Activated naive CD4-positive, alpha-beta T cell treated with anti-CD3 and anti-CD28 coated beads, Interleukin-2, amount 50 U/mL, for 72 hours (primary cell): ENCODE measurements around the gene CLDN6. TPM values are rescaled to one million over a fixed set of nuclear protein-coding genes. Genes with fewer than 3 reads are reported as not detected.
"Not testable (repeated sequence)": the region's sequence is repeated elsewhere in the genome, so short reads cannot be mapped to it uniquely, and the experiment has no call there.

Experiments used
- ATAC-seq, 2 donors: fragments of 150-1000 bp; cut with Tn5 transposase; 2 replicates each; pipeline ENCODE4 v1.10.0; 2021; ENCODE audit warnings: mild to moderate bottlenecking in 2 of 2, moderate library complexity in 2 of 2
- DNase-seq, 2 donors: peaks; one replicate each; pipeline ENCODE4 v3.0.0; 2021 to 2022; ENCODE audit warnings: low spot score in 2 of 2
- H3K27ac Mint-ChIP-seq, 2 donors: one replicate each; pipeline ENCODE4 v1.8.0; 2022; ENCODE audit warnings: mild to moderate bottlenecking in 2 of 2, mixed read lengths in 2 of 2
- H3K36me3 Mint-ChIP-seq, 2 donors: one replicate each; pipeline ENCODE4 v1.8.0; 2022; ENCODE audit warnings: mixed read lengths in 2 of 2
- H3K9me3 Mint-ChIP-seq, 2 donors: one replicate each; pipeline ENCODE4 v1.8.0; 2022; ENCODE audit warnings: mixed read lengths in 2 of 2
- total RNA-seq, 2 donors: library from RNA; stranded (reverse); gene quantifications; one replicate each; pipeline ENCODE4 v1.2.3, GENCODE V29; 2022

Gene CLDN6
- total RNA-seq, 2 donors from 2014 or later: not detected

DNA sequence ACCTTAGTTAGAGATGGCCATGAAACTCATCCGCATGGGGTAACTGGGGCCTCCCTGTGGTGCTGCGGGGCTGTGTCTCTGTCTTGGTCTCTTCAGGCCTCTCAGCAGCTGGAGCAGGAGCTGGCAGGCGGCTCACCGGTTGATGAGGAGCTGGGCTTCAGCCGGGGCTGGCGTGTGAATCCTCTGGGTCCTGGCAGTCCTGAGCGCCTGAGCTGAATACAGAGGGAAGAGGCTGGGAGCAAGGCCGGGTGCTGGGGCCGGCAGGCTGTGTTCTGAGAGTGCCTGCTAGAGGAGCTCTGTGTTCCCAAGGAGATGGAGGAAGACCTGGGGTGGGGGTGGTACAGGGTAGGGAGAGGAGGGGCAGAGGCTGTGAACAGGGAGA lies 37.7 kb upstream of the CLDN6 start:
- H3K9me3 Mint-ChIP-seq, ATAC-seq, DNase-seq: not testable (repeated sequence)
- peak overlapping the region; percentile 60 to 61 for H3K27ac Mint-ChIP-seq
- H3K36me3 Mint-ChIP-seq: peaks cover 0 to 12% of the 10 kb centered on the region in 2 donors

DNA sequence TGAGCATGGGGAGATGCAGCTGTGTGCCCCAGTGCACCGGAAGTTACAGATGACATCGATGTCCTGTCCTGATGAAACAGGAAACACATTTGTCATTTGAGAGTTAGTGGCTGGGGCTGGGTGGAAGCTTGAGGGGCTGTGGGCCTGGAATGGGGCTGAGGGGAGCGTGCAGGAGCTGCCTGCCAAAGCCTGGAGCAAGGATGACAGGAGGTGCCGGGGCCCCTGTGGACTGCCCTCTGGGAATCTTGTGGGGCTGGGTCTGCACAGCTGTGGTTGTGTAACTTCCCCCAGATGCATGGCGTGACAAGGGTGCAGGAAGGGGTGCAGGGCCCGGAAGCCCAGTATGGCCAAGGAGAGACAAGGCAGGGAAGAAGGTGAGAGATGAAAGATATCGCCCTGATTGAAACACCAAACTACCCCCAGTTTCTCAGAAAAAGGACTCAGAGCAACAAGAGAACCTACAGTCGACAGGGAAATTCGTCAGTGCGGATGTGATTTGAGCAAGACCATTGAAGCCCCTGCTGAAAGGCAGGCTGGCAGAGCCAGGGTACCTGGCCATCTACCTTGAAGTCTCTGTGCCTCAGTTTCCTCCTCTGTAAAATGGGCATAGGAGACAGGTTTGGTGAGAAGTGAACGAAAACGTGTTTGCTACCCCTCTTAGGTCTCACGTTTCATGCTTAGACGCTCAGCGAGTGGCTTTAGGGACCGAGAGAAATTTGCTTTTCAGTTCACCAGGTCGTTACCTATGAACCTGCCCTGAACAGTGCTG lies 37.2 kb upstream of the CLDN6 start:
- Mint-ChIP-seq H3K27ac (peak overlapping the region; percentile 61 to 73), H3K9me3 (no peaks in the 10 kb centered on the region), H3K36me3 (peaks cover 0 to 12% of the 10 kb centered on the region in 2 donors)
- no peak for ATAC-seq
- DNase-seq: no peak

DNA sequence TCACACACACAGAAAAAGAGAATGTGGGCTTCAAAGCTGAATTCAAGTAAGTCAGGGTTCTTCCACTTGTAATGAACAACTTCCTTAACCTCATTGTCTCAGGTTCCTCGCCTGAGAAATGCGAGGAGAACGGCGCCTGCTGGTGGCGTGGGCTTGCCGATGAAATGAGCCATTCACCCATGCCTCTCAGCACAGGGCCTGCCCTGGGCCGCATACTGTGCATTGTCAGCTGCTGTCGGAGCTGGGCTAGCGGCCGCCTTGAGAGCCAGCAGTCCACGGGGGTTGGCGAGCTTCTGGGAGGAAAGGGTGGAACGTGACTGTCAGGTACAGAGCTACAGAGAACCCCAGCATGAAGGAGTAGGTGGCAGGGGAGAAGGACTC lies 35.3 kb upstream of the CLDN6 start:
- Mint-ChIP-seq H3K27ac (peak overlapping the region in 1 of 2 donors; percentile 8), H3K36me3 (peaks cover 0 to 12% of the 10 kb centered on the region in 2 donors)
- H3K9me3 Mint-ChIP-seq, DNase-seq: not testable (repeated sequence)
- peak; percentile 9 to 24 for ATAC-seq

DNA sequence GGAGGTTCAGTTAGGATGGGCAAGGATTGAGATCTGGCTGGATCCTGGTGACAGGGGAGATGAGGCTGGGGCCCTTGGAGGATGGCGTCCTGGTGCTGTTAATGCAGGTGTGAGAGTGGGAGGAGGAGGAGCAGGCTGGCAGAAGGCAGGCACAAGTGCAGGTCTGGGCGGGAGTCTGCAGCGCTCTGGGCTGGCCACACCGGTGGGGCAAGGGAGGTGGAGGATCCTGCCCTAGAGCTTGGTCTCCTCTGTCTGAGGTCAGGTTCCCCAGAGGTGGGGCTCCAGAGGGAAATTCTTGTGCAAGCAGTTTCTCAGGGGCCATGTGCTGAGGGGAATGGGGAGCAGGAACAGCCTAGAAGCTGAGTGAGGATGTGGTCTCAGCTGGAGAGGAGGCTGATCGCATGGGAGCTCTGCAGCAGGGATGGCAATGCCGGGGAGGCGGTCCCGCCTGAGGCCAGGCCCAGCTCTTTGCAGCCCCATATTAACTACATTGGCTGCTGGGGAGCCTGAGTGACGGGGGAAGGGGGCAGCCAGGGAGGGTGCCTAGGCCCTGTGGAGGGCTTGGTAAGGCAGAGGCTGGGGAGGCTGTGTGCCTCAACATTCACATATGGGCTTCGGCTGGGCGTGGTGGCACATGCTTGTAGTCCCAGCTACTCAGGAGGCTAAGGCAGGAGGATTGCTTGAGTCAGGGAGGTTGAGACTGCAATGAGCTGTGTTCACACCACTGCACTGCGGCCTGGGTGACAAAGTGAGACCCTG lies 34.8 kb upstream of the CLDN6 start:
- H3K36me3 Mint-ChIP-seq: peaks cover 0 to 12% of the 10 kb centered on the region in 2 donors
- not testable (repeated sequence) for DNase-seq, H3K9me3 Mint-ChIP-seq, H3K27ac Mint-ChIP-seq
- ATAC-seq: peak; percentile 77 to 78

DNA sequence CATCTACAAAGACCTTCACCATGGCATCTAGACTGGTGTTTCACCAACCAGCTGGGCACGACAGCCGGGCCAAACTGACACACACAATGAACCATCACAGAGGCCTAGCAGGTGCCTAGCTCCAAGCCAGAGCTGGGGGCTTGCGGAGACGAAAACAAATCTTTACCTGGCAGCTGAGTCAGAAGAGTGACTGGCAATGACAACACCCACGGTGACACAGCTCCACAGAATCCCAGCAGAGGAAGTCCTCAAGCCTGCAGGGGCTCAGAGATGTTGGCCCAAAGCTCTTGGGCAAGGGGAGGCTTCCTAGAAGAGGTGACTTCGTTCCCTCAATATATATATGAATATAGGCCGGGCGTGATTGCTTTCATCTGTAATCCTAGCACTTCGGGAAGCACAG lies 33.5 kb upstream of the CLDN6 start:
- DNase-seq (no peak), ATAC-seq (no peak)
- Mint-ChIP-seq H3K27ac (no peak overlapping the region), H3K36me3 (peaks cover 0 to 12% of the 10 kb centered on the region in 2 donors), H3K9me3 (no peaks in the 10 kb centered on the region)

DNA sequence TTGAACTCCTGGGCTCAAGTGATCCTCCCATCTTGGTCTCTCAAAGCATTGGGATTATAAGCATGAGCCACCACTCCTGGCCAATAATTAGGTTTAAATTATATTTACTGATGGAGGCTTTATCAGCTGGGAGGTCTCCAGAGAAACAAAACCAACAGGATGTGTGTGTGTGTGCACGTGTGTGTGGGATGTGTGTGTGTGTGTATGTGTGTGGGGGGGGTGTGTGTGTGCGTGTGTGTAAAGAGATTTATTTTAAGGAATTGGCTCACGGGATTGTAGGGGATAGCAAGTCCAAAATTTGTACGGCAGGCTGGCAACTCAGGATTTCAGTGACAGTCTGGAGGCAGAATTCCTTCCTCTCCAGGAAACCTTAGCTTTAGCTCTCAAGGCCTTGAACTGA lies 33.0 kb upstream of the CLDN6 start:
- Mint-ChIP-seq H3K27ac (no peak overlapping the region), H3K36me3 (peaks cover 0 to 12% of the 10 kb centered on the region in 2 donors), H3K9me3 (no peaks in the 10 kb centered on the region)
- no peak for DNase-seq
- ATAC-seq: no peak

DNA sequence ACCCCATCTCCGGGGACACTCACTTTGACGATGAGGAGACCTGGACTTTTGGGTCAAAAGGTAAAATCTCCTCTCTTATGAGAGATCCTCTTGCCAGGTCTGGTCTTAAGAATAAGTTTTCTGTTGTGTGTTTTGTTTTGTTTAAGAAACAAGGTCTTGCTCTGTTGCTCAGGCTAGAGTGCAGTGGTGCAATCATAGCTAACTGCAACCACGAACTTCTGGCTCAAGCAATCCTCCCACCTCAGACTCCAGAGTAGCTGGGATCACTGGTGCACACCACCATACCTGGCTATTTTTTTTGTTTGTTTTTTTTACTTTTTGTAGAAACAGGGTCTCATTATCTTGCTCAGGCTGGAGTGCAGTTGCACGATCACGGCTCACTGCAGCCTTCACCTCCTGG lies 32.5 kb upstream of the CLDN6 start:
- Mint-ChIP-seq H3K9me3 (no peaks in the 10 kb centered on the region), H3K27ac (no peak overlapping the region), H3K36me3 (peaks cover 0 to 9% of the 10 kb centered on the region in 2 donors)
- DNase-seq (no peak), ATAC-seq (no peak)

DNA sequence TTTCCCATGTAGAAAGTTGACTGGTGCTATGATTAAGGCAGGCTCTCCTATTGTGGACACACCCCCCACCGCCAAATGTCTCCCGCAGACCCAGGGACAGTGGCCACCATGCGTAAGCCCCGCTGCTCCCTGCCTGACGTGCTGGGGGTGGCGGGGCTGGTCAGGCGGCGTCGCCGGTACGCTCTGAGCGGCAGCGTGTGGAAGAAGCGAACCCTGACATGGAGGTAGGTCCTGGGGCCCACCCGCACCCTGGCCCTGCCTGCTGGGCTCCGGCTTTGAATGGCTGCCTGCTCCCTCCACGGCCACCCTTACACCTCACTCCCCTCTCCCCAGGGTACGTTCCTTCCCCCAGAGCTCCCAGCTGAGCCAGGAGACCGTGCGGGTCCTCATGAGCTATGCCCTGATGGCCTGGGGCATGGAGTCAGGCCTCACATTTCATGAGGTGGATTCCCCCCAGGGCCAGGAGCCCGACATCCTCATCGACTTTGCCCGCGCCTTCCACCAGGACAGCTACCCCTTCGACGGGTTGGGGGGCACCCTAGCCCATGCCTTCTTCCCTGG lies 32.0 kb upstream of the CLDN6 start:
- DNase-seq (no peak), ATAC-seq (no peak)
- Mint-ChIP-seq H3K36me3 (peaks cover 0 to 4% of the 10 kb centered on the region in 2 donors), H3K9me3 (no peaks in the 10 kb centered on the region), H3K27ac (no peak overlapping the region)

DNA sequence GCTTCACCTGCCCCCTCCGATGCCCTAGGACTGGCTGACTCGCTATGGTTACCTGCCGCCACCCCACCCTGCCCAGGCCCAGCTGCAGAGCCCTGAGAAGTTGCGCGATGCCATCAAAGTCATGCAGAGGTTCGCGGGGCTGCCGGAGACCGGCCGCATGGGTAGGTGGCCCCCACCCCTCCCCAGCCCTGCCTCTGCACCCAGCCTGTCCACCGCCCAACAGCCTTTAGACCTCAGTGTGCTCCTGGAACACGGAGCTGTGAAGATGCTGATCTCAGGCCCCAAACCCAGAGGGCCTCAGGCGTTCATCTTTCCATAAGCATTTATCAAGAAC lies 29.4 kb upstream of the CLDN6 start:
- Mint-ChIP-seq H3K9me3 (no peaks in the 10 kb centered on the region), H3K36me3 (no peaks in the 10 kb centered on the region), H3K27ac (no peak overlapping the region)
- no peak for ATAC-seq
- DNase-seq: no peak

DNA sequence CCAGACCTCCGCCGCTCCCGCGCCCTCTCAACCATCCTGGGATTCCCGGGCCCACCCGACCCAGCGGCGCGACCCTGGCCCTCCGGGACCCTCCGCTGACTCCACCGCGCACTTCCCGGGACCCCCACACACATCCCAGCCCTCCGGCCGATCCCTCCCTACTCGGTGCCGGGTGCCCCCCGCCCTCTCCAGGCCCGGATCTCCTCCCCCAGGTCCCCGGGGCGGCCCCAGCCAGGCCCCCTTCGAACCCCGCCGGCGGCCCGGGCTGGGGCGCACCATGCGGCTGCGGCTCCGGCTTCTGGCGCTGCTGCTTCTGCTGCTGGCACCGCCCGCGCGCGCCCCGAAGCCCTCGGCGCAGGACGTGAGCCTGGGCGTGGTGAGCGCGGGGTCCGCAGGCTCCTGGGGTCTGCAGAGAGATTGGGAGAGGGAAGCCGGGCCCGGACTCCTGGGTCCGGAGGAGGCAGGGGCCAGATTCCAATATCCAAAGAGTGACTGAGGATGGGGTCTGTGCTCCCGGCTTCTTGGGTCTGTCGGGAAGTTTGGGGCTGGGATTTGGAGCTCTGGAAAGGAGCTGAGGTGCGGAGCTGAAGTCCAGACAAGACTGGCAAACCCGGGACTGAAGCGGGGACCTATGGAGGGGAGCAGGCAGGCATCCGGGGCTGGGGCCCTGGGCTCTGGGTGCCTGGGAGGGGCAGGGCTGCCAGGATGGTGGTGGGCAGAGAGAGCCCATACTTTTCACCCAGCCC lies 28.8 kb upstream of the CLDN6 start:
- no peaks in the 10 kb centered on the region for H3K36me3 Mint-ChIP-seq
- ATAC-seq: peak in 1 of 2 donors; percentile 12
- no peak for DNase-seq

DNA sequence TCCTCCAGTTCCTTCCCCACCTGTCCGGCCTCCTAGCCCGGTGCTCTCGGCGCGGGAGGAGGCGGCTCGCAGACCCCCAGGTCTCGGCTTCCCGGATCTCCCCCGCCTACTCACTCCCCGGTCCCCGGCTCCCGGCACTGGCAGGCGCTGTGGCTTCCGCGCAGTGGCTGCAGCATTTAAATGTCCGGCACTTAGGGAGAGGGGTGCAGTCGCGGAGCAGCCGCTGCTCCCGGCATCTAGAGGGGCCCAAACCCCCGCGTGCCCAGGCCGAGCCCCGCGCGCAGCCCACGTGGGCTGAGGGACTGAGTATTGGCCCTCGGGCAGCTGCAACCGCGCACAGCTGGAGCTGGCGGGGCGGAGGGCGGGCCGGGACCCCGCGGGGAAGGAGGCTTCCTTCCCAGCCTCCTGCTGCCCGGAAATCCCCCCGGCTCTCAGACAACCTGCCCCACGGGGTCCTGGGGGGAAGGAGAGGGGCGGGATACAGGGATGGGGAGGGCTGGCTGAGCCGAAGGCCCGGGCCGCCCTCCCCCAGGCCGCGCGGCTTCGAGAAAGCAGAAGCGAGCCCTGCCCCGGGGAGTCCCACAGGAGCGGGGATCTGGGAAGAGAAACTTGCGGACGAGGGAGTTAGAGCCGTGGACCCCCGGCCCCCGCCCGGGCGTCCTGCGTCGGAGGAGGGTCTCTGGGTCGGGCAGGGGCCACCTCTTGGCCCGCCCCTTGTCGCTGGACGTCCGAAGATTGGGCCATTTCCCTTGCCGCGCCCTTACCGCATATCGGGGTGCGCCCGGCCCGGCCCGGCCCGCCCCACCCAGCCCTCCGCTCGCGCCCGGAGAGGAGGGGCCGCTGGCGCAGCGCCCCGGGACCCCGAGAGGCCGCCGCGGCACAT lies 28.0 kb upstream of the CLDN6 start, which contains the start of gene MMP25:
MMP25 (plus strand) TSS at position 804 of the 883 bp plus-strand sequence. CDS start 357 bp downstream, outside the sequence.
- DNase-seq: no peak
- ATAC-seq: peak; percentile 30 to 53
- H3K27ac Mint-ChIP-seq: peak within 1 kb of the TSS in 1 of 2 donors; percentile 50
- H3K36me3 Mint-ChIP-seq: no peaks in the 10 kb centered on the region
- H3K9me3 Mint-ChIP-seq: no peaks in the 10 kb centered on the region

More for the DNA sequence above, 28.8 kb upstream of the CLDN6 start:
- Mint-ChIP-seq H3K27ac (peak overlapping the region in 1 of 2 donors; percentile 50), H3K9me3 (no peaks in the 10 kb centered on the region)

DNA sequence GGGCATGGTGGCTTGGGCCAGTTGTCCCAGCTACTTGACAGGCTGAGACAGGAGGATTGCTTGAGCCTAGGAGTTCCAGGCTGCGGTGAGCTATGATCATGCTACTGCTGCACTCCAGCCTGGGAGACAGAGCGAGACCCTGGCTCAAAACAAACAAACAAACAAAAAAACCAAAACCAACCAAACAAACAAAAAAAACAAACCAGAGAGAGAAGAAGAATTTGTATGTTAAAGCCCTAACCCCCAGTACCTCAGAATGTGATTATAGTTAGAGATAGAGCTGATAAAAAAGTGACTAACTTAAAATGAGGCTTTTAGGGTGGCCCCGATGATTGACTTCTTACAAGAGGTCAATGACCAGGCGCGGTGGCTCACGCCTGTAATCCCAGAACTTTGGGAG lies 26.7 kb upstream of the CLDN6 start:
- Mint-ChIP-seq H3K27ac (no peak overlapping the region), H3K36me3 (no peaks in the 10 kb centered on the region), H3K9me3 (no peaks in the 10 kb centered on the region)
- no peak for DNase-seq
- ATAC-seq: no peak

DNA sequence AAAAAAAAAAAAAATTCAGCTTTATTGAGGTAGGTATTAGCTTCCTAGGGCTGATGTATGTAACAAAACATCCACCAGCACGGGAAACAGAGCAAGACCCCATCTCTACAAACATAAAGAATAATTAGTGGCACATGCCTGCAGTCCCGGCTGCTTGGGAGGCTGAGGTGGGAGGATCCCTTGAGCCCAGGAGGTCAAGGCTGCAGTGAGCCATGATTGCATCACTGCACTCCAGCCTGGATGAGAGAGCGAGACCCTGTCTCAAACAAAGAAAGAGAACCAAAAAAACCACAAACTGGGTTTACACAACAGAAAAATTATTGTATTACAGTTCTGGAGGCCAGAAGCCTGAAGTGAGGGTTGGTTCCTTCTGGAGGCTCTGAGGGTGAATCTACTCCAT lies 24.4 kb upstream of the CLDN6 start:
- no peaks in the 10 kb centered on the region for H3K36me3 Mint-ChIP-seq
- H3K9me3 Mint-ChIP-seq: no peaks in the 10 kb centered on the region
- ATAC-seq (no peak), DNase-seq (no peak)
- H3K27ac Mint-ChIP-seq: no peak overlapping the region

DNA sequence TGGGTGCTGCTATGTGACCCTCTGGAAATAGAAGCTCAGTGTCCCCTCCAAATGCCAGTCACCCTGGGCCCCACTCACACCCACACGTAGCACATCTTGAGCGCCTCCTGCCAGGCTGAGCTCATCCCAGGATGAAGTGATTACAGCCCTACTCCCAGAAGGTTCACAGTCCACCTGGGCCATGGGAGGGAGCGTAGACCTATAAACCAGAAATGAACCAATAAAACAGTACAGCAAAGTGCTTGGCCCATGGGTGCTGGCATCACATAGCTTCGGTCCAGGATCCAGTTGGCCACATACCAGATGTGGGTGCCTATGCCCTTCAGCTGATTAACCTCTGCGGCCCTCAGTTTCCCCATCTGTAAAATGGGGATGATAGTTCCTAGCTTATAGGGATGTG lies 20.9 kb upstream of the CLDN6 start:
- DNase-seq: no peak
- ATAC-seq: no peak
- no peaks in the 10 kb centered on the region for H3K9me3 Mint-ChIP-seq
- H3K27ac Mint-ChIP-seq: no peak overlapping the region
- no peaks in the 10 kb centered on the region for H3K36me3 Mint-ChIP-seq

DNA sequence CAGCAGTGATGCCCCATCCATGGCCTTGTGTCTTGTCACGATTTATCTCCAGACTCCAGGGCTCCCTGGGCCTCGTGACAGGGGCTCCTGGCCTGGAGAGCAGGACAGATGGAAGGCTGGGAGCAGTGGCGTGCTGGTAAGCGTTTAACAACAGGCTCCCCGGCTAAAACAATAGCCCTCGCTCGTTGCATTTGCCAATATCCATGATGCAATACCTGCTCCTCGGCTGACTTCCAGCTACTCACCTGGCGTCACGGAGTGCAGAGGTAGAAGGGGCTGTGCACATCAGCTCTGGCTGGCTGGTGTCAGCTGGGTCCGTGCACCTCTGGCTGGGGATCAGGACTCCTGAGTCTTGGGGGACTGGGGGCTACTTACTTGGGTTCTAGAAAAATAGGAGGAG lies 20.3 kb upstream of the CLDN6 start:
- Mint-ChIP-seq H3K36me3 (no peaks in the 10 kb centered on the region), H3K9me3 (no peaks in the 10 kb centered on the region), H3K27ac (no peak overlapping the region)
- ATAC-seq (no peak), DNase-seq (no peak)

DNA sequence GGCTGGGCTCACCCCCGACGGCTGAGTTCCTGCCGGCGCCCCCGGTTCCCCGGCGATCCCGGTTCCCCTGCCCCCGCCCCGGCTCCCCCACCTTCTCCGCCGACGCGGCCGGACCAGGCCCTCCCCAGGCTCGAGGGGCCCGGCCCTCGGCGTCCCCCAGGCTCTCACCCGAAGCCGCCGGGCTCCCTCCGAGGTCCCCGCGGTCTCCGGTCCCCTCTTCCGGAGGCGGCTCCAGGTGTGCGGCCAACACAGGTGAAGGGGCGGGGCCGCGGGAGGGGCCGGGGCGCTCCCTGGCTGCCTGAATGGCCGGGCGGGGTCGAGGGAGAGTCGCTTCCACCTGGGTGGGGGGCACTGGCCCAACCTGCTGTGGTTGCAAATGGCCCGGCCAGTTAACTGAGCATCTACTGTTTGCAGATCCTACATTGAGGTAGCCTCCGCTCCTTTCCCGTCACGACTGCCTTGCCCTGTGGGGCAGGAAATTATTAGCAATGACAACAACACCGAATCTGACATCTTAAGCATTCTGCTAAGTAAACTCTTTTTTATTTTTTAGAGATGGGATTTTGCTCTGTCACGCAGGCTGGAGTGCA lies 18.8 kb upstream of the CLDN6 start, which contains the start of gene BICDL2:
BICDL2 (minus strand) TSS at position 219 of the 590 bp plus-strand sequence. CDS start 1,448 bp downstream, outside the sequence.
- H3K27ac Mint-ChIP-seq: no peak within 1 kb of the TSS
- no peak for DNase-seq

More for the DNA sequence above, 18.8 kb upstream of the CLDN6 start, which contains the start of gene BICDL2:
- no peaks in the 10 kb centered on the region for H3K9me3 Mint-ChIP-seq
- no peaks in the 10 kb centered on the region for H3K36me3 Mint-ChIP-seq
- ATAC-seq: no peak
